ENCODE measurements around the gene FDXACB1. TPM values are rescaled to one million over a fixed set of nuclear protein-coding genes. Genes with fewer than 3 reads are reported as not detected.

Gene FDXACB1
- total and polyA plus RNA-seq, 8 donors = 1.7 to 5.5 (median 4.5) TPM

DNA sequence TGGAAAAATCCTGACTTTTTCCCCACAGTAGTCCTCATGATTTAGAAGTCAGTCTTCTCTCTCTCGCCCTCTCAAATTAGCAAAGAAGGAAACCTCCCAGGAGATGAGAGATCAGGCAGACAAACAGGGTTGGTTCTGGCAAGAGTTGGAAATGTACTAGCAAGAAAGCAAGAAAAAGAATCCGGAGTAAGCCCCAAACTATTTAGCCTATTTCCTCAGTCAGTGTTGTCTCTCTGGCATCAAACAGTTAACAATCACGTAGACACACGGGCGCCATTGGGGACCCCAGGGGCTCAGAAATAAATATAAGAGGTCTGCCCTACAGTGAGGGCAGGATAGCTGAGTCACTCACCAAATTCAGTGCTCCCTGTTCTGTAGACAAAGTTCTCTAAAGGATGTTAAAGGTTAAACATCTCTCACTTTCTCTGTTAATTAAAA, 44.4 kb upstream of the FDXACB1 start:
- Histone ChIP-seq H3K9me3 (no peaks in the 10 kb centered on the region), H3K27ac (peak overlapping the region; percentile 24 to 92), H3K4me1 (peaks cover 21 to 22% of the 10 kb centered on the region in 2 donors), H3K4me3 (no peak overlapping the region), H3K27me3 (no peaks in the 10 kb centered on the region), H3K36me3 (no peaks in the 10 kb centered on the region)
- intact Hi-C loops (cut with DNase I) = loop anchor here in 1 of 2 donors (10.0 kb wide), 1 partner anchor 49 kb away; the partner anchor contains the start of genes ALG9, CFAP68 and FDXACB1
- TF ChIP-seq CTCF (IDR thresholded peaks at IDR 0.05) = no peak
- ATAC-seq (no peak), DNase-seq (no peak)

DNA sequence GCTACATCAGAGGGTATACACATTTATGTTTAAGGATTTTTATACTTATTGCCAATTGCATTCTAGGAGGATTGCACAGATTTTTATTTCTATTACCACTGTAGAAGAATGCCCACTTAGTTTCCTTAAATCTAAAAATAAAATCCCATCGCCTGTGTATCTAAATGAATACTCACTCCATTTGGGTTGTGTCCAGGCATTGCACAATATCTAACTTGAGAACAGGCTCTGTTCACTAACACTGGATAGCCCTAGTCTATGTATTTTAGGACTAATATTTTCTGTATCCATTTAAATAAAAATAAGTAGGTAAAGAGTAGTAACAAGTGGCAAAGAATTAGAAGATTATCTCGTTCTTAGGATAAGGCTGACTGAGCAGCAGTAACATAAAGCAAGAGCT, 43.8 kb upstream of the FDXACB1 start:
- DNase-seq (peak in 2 of 4 donors; percentile 81 to 89), ATAC-seq (peak; percentile 4)
- no peaks in the 10 kb centered on the region for H3K9me3 ChIP-seq
- intact Hi-C loops (cut with DNase I) = loop anchor here in 1 of 2 donors (10.0 kb wide), 1 partner anchor 48 kb away; the partner anchor contains the start of genes ALG9, CFAP68 and FDXACB1
- peak overlapping the region; percentile 24 to 92 for H3K27ac ChIP-seq
- no peak overlapping the region for H3K4me3 ChIP-seq
- no peak for TF ChIP-seq CTCF (IDR thresholded peaks at IDR 0.05)
- H3K27me3 ChIP-seq = no peaks in the 10 kb centered on the region
- H3K4me1 ChIP-seq = peaks cover 21 to 22% of the 10 kb centered on the region in 2 donors
- no peaks in the 10 kb centered on the region for H3K36me3 ChIP-seq

- Histone ChIP-seq H3K9me3 (no peaks in the 10 kb centered on the region), H3K4me1 (peaks cover 16% of the 10 kb centered on the region in 2 donors), H3K27ac (peak overlapping the region in 1 of 2 donors; percentile 92), H3K27me3 (no peaks in the 10 kb centered on the region), H3K4me3 (no peak overlapping the region), H3K36me3 (no peaks in the 10 kb centered on the region)
- no peak for TF ChIP-seq CTCF (IDR thresholded peaks at IDR 0.05)
- intact Hi-C loops (cut with DNase I) = loop anchor here in 1 of 2 donors (10.0 kb wide), 1 partner anchor 47 kb away; the partner anchor contains the start of genes ALG9, CFAP68 and FDXACB1
- ATAC-seq (no peak), DNase-seq (no peak)
Measured at GRCh38 chr11:111921541-111922230, 42.7 kb upstream of the FDXACB1 start.

DNA sequence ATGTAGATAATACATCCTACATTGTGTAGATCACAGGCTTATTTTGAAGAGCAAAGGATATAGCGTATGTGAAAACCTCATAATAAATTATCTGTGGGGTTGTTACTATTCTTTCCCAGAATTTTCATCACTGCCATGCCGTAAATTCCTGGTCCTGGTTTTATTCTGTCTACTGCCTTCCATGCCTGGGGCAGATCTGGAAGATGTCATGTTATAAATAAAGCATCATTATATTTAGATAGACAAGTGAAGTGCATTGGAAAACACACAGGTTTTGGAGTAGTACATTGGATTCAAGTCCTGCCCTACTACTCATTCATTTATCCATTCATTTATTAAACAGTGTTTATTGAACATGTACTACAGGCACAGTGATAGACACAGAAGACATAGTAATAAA, 41.9 kb upstream of the FDXACB1 start:
- intact Hi-C loops (cut with DNase I) = loop anchor here in 1 of 2 donors (10.0 kb wide), 1 partner anchor 46 kb away; the partner anchor contains the start of genes ALG9, CFAP68 and FDXACB1
- H3K36me3 ChIP-seq = no peaks in the 10 kb centered on the region
- peaks cover 8 to 11% of the 10 kb centered on the region in 2 donors for H3K4me1 ChIP-seq
- no peaks in the 10 kb centered on the region for H3K9me3 ChIP-seq
- H3K27ac ChIP-seq = no peak overlapping the region
- ATAC-seq (no peak), DNase-seq (no peak)
- no peak for TF ChIP-seq CTCF (IDR thresholded peaks at IDR 0.05)
- no peaks in the 10 kb centered on the region for H3K27me3 ChIP-seq
- no peak overlapping the region for H3K4me3 ChIP-seq
